Activated naive CD4-positive, alpha-beta T cell treated with anti-CD3 and anti-CD28 coated beads, Interleukin-2, amount 10 ng/mL, durations not matched to agents 7 days and 5 days (primary cell): Measurements from ENCODE around the gene TRPV4.

Experiments
- CTCF ChIA-PET: fragments of 350-600 bp; sonication (Branson Sonifier 250); formaldehyde crosslinking; loops from one replicate; lab custom pipeline; 2021; ENCODE audit warnings: antibody characterized with exemption; lab: Charles Lee
- DNase-seq: peaks from one replicate; pipeline ENCODE4 v3.0.0-alpha.2; 2020
- H3K27ac Mint-ChIP-seq: one replicate; pipeline ENCODE4 v1.8.0; 2021; ENCODE audit warnings: mild to moderate bottlenecking, moderate library complexity, mixed read lengths
- H3K27me3 Mint-ChIP-seq: one replicate; pipeline ENCODE4 v1.8.0; 2021; ENCODE audit warnings: mild to moderate bottlenecking, mixed read lengths
- H3K36me3 Mint-ChIP-seq: one replicate; pipeline ENCODE4 v1.8.0; 2021; ENCODE audit warnings: mixed read lengths
- H3K4me1 Mint-ChIP-seq: one replicate; pipeline ENCODE4 v1.8.0; 2021; ENCODE audit warnings: mixed read lengths
- H3K4me3 Mint-ChIP-seq: one replicate; pipeline ENCODE4 v1.8.0; 2021; ENCODE audit warnings: mild to moderate bottlenecking, moderate library complexity, mixed read lengths
- H3K9me3 Mint-ChIP-seq: one replicate; pipeline ENCODE4 v1.8.0; 2021; ENCODE audit warnings: mixed read lengths

Gene TRPV4

GRCh38 chr12:109844983-109845823, 12.0 kb upstream of the TRPV4 start:
- H3K4me1 Mint-ChIP-seq, result peaks cover 10% of the 10 kb centered on the region
- no peak overlapping the region for H3K4me3 Mint-ChIP-seq
- no peaks in the 10 kb centered on the region for H3K9me3 Mint-ChIP-seq
- H3K27me3 Mint-ChIP-seq, result peaks cover 4% of the 10 kb centered on the region
- no peak overlapping the region for H3K27ac Mint-ChIP-seq
- CTCF ChIA-PET, result interaction anchor here (0.6 to 4.3 kb wide), 34 partner anchors 9 to 532 kb away, joined by 3 to 60 read pairs (median 4); no protein-coding TSS in a partner anchor
- DNase-seq, result peak; percentile 90
- H3K36me3 Mint-ChIP-seq, result no peaks in the 10 kb centered on the region

GRCh38 chr12:109844091-109844490, 10.9 kb upstream of the TRPV4 start:
- H3K4me1 Mint-ChIP-seq, result peaks cover 10% of the 10 kb centered on the region
- no peaks in the 10 kb centered on the region for H3K9me3 Mint-ChIP-seq
- H3K27me3 Mint-ChIP-seq, result peaks cover 10% of the 10 kb centered on the region

GRCh38 chr12:109842021-109842420, 8.8 kb upstream of the TRPV4 start:
- Mint-ChIP-seq H3K27me3 (peaks cover 22% of the 10 kb centered on the region), H3K36me3 (no peaks in the 10 kb centered on the region), H3K27ac (no peak overlapping the region), H3K9me3 (no peaks in the 10 kb centered on the region), H3K4me1 (peaks cover 10% of the 10 kb centered on the region), H3K4me3 (no peak overlapping the region)
- DNase-seq, result no peak
- CTCF ChIA-PET, result interaction anchor here (0.7 to 4.1 kb wide), 2 partner anchors 12 to 307 kb away, joined by 3 to 29 read pairs; no protein-coding TSS in a partner anchor

More at GRCh38 chr12:109844091-109844490, 10.9 kb upstream of the TRPV4 start:
- no peak for DNase-seq
- H3K36me3 Mint-ChIP-seq, result no peaks in the 10 kb centered on the region
- H3K4me3 Mint-ChIP-seq, result no peak overlapping the region
- no peak overlapping the region for H3K27ac Mint-ChIP-seq
- CTCF ChIA-PET, result interaction anchor here (0.6 to 4.3 kb wide), 6 partner anchors 8 to 1721 kb away, joined by 3 to 60 read pairs (median 20); no protein-coding TSS in a partner anchor

- Mint-ChIP-seq H3K27me3 (peaks cover 27% of the 10 kb centered on the region), H3K9me3 (no peaks in the 10 kb centered on the region), H3K27ac (no peak overlapping the region), H3K4me1 (peaks cover 10% of the 10 kb centered on the region), H3K4me3 (no peak overlapping the region), H3K36me3 (no peaks in the 10 kb centered on the region)
- DNase-seq, result no peak
- CTCF ChIA-PET, result interaction anchor here (0.7 kb wide), 2 partner anchors 17 to 306 kb away, joined by 3 read pairs; no protein-coding TSS in a partner anchor
These were observed 8.2 kb upstream of the TRPV4 start for GRCh38 chr12:109841356-109841755.

- DNase-seq, result no peak
- Mint-ChIP-seq H3K36me3 (no peaks in the 10 kb centered on the region), H3K4me3 (no peak overlapping the region), H3K4me1 (peaks cover 7% of the 10 kb centered on the region), H3K9me3 (no peaks in the 10 kb centered on the region), H3K27ac (peak overlapping the region; percentile 24), H3K27me3 (peaks cover 36% of the 10 kb centered on the region)
- CTCF ChIA-PET, result interaction anchor here (1.4 kb wide), 1 partner anchor 35 kb away, joined by 3 read pairs; no protein-coding TSS in a partner anchor
These were observed 7.3 kb upstream of the TRPV4 start for GRCh38 chr12:109840305-109841074.

GRCh38 chr12:109839444-109839843, 6.2 kb upstream of the TRPV4 start:
- no peak overlapping the region for H3K27ac Mint-ChIP-seq
- no peaks in the 10 kb centered on the region for H3K4me1 Mint-ChIP-seq
- peaks cover 46% of the 10 kb centered on the region for H3K27me3 Mint-ChIP-seq
- H3K9me3 Mint-ChIP-seq, result no peaks in the 10 kb centered on the region
- DNase-seq, result no peak
- H3K36me3 Mint-ChIP-seq, result no peaks in the 10 kb centered on the region
- no peak overlapping the region for H3K4me3 Mint-ChIP-seq
- CTCF ChIA-PET, result interaction anchor here (0.6 to 1.4 kb wide), 2 partner anchors 34 to 593 kb away, joined by 3 read pairs; no protein-coding TSS in a partner anchor

GRCh38 chr12:109836916-109837315, 3.7 kb upstream of the TRPV4 start:
- Mint-ChIP-seq H3K36me3 (no peaks in the 10 kb centered on the region), H3K27ac (no peak overlapping the region), H3K4me3 (no peak overlapping the region), H3K27me3 (peaks cover 69% of the 10 kb centered on the region), H3K9me3 (no peaks in the 10 kb centered on the region), H3K4me1 (peaks cover 3% of the 10 kb centered on the region)
- CTCF ChIA-PET, result interaction anchor here (1.5 to 2.4 kb wide), 2 partner anchors 8 to 17 kb away, joined by 5 to 11 read pairs; no protein-coding TSS in a partner anchor
- DNase-seq, result no peak

- peaks cover 3% of the 10 kb centered on the region for H3K4me1 Mint-ChIP-seq
- DNase-seq, result no peak
- no peaks in the 10 kb centered on the region for H3K9me3 Mint-ChIP-seq
- H3K36me3 Mint-ChIP-seq, result no peaks in the 10 kb centered on the region
- CTCF ChIA-PET, result interaction anchor here (0.7 to 2.4 kb wide), 3 partner anchors 9 to 32 kb away, joined by 3 to 11 read pairs (median 5); no protein-coding TSS in a partner anchor
- peaks cover 78% of the 10 kb centered on the region for H3K27me3 Mint-ChIP-seq
- no peak overlapping the region for H3K4me3 Mint-ChIP-seq
- H3K27ac Mint-ChIP-seq, result no peak overlapping the region
These were observed 2.6 kb upstream of the TRPV4 start for GRCh38 chr12:109835827-109836226.

- Mint-ChIP-seq H3K4me1 (peaks cover 3% of the 10 kb centered on the region), H3K36me3 (no peaks in the 10 kb centered on the region), H3K4me3 (no peak overlapping the region), H3K9me3 (no peaks in the 10 kb centered on the region), H3K27ac (no peak overlapping the region), H3K27me3 (peaks cover 77% of the 10 kb centered on the region)
- DNase-seq, result no peak
- CTCF ChIA-PET, result interaction anchor here (5.3 kb wide), 1 partner anchor 11 kb away, joined by 29 read pairs; no protein-coding TSS in a partner anchor
These were observed 474 bp downstream of the TRPV4 start for GRCh38 chr12:109832541-109833306.

- CTCF ChIA-PET, result interaction anchor here (5.3 kb wide), 1 partner anchor 12 kb away, joined by 29 read pairs; no protein-coding TSS in a partner anchor
- Mint-ChIP-seq H3K27me3 (peaks cover 69% of the 10 kb centered on the region), H3K4me1 (peaks cover 3% of the 10 kb centered on the region), H3K27ac (no peak overlapping the region), H3K36me3 (no peaks in the 10 kb centered on the region), H3K4me3 (no peak overlapping the region), H3K9me3 (no peaks in the 10 kb centered on the region)
- no peak for DNase-seq
These were observed 1.3 kb downstream of the TRPV4 start for GRCh38 chr12:109831929-109832328.

GRCh38 chr12:109831365-109831764, 1.8 kb downstream of the TRPV4 start:
- no peak for DNase-seq
- Mint-ChIP-seq H3K9me3 (no peaks in the 10 kb centered on the region), H3K4me3 (no peak overlapping the region), H3K27me3 (peaks cover 70% of the 10 kb centered on the region), H3K4me1 (peaks cover 3% of the 10 kb centered on the region), H3K36me3 (no peaks in the 10 kb centered on the region), H3K27ac (no peak overlapping the region)
- CTCF ChIA-PET, result interaction anchor here (5.3 kb wide), 1 partner anchor 13 kb away, joined by 29 read pairs; no protein-coding TSS in a partner anchor

GRCh38 chr12:109830718-109831117, 2.5 kb downstream of the TRPV4 start:
- H3K36me3 Mint-ChIP-seq, result no peaks in the 10 kb centered on the region
- peaks cover 3% of the 10 kb centered on the region for H3K4me1 Mint-ChIP-seq
- no peak overlapping the region for H3K4me3 Mint-ChIP-seq
- H3K27ac Mint-ChIP-seq, result no peak overlapping the region
- no peaks in the 10 kb centered on the region for H3K9me3 Mint-ChIP-seq
- peaks cover 66% of the 10 kb centered on the region for H3K27me3 Mint-ChIP-seq
- no peak for DNase-seq
- CTCF ChIA-PET, result interaction anchor here (5.3 kb wide), 1 partner anchor 13 kb away, joined by 29 read pairs; no protein-coding TSS in a partner anchor

GRCh38 chr12:109830267-109830666, 2.9 kb downstream of the TRPV4 start:
- no peak overlapping the region for H3K4me3 Mint-ChIP-seq
- peaks cover 3% of the 10 kb centered on the region for H3K4me1 Mint-ChIP-seq
- H3K36me3 Mint-ChIP-seq, result no peaks in the 10 kb centered on the region
- CTCF ChIA-PET, result interaction anchor here (5.3 kb wide), 1 partner anchor 14 kb away, joined by 29 read pairs; no protein-coding TSS in a partner anchor
- no peak overlapping the region for H3K27ac Mint-ChIP-seq
- no peak for DNase-seq
- H3K27me3 Mint-ChIP-seq, result peaks cover 66% of the 10 kb centered on the region
- H3K9me3 Mint-ChIP-seq, result no peaks in the 10 kb centered on the region
